GM15510 (cell line): Measurements from ENCODE around the gene HES4.

ENCODE experiments used
- POLR2A ChIP-seq: IDR thresholded peaks from 3 replicates; pipeline ENCODE4 v1.6.1; 2011; ENCODE audit warnings: borderline replicate concordance; ENCODE audit not compliant: insufficient read length; ENCODE audit errors: extremely low read depth

HES4 gene, protein sequence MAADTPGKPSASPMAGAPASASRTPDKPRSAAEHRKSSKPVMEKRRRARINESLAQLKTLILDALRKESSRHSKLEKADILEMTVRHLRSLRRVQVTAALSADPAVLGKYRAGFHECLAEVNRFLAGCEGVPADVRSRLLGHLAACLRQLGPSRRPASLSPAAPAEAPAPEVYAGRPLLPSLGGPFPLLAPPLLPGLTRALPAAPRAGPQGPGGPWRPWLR

DNA sequence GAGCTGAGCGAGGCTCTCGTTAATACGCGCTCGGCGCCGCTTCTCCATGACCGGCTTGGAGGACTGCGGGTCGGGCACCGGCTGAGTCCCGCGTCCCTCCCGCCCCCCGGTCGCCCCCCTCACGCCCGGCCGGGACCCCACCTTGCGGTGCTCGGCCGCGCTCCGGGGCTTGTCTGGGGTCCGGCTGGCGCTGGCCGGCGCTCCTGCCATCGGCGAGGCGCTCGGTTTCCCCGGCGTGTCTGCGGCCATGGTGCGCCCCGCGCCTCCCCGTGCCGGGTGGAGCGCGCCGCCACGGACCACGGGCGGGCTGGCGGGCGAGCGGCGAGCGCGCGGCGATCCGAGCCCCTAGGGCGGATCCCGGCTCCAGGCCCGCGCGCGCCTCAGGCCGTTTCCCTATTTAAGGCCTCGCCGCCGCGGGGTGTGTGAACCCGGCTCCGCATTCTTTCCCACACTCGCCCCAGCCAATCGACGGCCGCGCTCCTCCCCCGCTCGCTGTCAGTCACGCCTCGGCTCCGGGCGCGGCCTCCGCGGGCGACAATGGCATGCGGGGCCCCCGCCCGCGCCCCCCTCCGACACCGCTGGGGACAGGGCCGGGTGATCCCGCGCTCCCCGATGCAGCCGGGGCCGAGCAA, at the start of gene HES4:
Gene HES4 (minus strand): TSS at position 373 of the 632 bp plus-strand sequence. CDS start 124 bp downstream, at position 249.
- peak; percentile 30 for TF ChIP-seq POLR2A

DNA sequence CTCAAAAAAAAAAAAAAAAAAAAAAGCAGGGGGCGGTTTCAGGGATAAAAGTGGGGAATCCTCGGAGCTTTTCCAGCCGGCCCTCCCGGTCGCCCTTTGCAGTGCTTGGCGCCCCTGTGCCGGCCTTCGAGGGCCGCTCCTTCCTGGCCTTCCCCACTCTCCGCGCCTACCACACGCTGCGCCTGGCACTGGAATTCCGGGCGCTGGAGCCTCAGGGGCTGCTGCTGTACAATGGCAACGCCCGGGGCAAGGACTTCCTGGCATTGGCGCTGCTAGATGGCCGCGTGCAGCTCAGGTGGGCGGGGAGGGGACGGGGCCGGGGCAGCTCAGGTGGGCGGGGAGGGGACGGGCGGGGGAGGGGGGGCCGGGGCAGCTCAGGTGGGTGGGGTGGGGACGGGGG, 48.9 kb upstream of the HES4 start:
- TF ChIP-seq POLR2A, result no peak

DNA sequence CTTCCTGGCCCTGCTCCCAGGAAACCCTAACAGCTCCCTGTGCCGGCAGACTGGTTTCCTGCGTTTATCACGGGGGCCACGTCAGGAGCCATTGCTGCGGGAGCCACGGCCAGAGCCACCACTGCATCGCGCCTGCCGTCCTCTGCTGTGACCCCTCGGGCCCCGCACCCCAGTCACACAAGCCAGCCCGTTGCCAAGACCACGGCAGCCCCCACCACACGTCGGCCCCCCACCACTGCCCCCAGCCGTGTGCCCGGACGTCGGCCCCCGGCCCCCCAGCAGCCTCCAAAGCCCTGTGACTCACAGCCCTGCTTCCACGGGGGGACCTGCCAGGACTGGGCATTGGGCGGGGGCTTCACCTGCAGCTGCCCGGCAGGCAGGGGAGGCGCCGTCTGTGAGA, 48.1 kb upstream of the HES4 start:
- no peak for TF ChIP-seq POLR2A

DNA sequence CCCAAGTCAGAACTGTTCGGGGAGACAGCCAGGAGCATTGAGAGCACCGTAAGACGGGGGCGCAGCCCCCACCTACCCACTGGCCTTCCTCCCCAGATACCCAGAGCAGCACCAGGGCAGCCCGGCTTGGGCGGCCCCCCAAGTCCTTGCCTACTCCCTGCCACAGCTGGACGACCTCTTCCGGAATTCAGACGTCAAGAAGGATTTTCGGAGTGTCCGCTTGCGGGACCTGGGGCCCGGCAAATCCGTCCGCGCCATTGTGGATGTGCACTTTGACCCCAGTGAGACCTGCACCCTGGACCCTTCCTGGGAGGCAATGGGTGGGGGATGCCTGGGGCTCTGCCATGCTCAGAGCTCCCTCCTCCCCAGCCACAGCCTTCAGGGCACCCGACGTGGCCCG, 47.5 kb upstream of the HES4 start:
- TF ChIP-seq POLR2A, result no peak

DNA sequence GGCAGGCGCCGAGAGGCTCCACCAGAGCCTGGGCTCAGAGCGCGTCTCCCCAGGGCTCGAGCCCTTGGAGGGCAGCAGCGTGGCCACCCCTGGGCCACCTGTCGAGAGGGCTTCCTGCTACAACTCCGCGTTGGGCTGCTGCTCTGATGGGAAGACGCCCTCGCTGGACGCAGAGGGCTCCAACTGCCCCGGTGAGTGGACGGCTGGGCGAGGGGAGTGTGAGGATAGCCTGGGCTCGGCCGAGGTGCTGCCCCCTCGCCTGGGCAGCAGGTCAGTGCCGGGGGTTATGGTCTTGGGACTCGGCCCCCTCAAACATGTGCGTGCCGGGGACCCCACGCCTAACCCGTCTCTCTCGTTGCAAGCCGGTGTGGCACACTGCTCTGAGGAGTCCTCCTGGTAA, 46.9 kb upstream of the HES4 start:
- TF ChIP-seq POLR2A, result no peak

DNA sequence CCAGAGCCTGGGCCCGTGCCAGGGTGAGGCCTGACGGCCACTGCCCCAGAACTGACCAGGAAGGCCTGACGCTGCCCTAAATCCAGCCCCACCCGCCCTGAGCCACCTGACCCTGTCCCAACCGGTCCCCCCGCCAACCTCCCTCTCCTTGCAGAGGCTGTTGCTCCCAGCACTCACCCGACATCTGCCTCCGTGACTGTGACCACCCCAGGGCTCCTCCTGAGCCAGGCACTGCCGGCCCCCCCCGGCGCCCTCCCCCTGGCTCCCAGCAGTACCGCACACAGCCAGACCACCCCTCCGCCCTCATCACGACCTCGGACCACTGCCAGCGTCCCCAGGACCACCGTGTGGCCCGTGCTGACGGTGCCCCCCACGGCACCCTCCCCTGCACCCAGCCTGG, 46.3 kb upstream of the HES4 start:
- TF ChIP-seq POLR2A, result no peak

DNA sequence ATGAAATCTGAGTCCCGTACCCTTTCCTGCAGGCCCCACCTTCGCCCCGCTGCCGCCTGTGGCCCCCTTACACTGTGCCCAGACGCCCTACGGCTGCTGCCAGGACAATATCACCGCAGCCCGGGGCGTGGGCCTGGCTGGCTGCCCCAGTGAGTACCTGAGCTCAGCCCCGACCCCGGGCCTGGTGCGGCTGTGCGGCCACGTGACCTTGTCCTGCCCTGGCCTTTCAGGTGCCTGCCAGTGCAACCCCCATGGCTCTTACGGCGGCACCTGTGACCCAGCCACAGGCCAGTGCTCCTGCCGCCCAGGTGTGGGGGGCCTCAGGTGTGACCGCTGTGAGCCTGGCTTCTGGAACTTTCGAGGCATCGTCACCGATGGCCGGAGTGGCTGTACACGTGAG, 45.2 kb upstream of the HES4 start:
- no peak for TF ChIP-seq POLR2A

DNA sequence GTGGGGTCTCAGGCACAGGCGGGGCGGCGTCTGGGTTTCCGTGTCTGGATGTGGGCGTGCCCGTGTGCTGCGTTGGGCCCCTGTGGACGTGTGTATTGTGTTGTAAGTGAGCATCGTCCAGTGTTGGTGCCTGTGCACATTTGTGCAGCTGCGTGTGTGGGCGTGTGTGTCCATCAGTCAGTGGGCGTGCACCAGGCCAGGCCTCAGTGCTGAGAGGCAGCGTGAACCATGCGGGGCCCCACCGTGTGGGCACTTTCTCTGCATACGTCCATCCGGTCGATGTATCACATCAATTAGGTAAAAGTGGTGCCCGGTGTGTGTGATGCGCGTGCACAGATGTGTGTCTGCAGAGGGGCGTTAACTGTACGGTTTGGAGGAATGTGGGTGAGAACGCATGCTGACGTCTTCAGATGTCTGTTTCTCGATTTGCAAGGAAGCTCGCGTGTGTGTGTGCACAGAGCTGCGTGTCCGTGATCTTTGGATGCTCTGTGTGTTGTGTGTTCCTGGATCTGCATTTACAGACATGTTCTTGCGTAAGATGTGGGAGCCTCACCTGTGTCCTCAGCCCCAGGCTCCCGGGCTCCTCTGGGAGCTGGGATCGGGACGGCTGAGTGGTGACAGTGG, 44.7 kb upstream of the HES4 start:
- TF ChIP-seq POLR2A, result no peak

DNA sequence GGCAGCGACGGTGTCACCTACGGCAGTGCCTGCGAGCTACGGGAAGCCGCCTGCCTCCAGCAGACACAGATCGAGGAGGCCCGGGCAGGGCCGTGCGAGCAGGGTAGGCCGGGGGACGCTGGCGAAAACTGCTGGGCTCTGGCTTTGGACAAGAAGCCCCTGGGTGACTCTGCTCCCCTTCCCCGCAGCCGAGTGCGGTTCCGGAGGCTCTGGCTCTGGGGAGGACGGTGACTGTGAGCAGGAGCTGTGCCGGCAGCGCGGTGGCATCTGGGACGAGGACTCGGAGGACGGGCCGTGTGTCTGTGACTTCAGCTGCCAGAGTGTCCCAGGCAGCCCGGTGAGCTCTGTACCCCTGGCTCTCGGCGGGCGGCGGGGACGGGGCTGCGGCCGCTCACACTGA, 44.0 kb upstream of the HES4 start:
- TF ChIP-seq POLR2A, result no peak

DNA sequence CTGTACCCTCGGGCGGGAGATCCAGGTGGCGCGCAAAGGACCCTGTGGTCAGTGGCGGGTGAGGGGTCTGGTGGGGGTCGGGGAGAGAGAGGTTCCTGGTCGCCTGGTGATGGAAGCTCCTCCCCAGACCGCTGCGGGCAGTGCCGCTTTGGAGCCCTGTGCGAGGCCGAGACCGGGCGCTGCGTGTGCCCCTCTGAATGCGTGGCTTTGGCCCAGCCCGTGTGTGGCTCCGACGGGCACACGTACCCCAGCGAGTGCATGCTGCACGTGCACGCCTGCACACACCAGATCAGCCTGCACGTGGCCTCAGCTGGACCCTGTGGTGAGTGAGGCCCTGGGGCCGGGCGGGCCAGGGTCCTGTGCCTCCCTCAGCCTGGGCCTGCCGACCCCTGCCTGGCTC, 43.5 kb upstream of the HES4 start:
- TF ChIP-seq POLR2A, result no peak

DNA sequence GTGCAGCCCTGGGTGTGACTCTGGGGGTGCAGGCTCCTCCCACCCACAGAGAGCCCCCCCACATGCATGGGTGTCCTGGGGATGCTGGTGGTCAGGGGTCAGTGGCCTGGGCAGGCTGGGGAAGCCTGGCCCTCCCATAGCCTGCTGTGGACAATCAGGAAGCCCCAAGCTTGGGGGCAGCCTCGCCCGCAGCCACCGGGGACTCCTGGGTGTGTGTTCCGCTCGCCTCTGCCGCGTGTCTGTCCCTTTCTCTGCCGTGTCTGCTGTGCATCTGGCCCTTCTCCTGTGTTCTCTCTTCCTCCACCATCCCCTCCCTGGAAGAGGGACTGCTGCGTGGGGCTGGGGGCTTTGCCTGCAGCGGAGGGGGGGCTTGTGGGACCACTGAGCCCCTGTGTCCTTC, 42.9 kb upstream of the HES4 start:
- no peak for TF ChIP-seq POLR2A

DNA sequence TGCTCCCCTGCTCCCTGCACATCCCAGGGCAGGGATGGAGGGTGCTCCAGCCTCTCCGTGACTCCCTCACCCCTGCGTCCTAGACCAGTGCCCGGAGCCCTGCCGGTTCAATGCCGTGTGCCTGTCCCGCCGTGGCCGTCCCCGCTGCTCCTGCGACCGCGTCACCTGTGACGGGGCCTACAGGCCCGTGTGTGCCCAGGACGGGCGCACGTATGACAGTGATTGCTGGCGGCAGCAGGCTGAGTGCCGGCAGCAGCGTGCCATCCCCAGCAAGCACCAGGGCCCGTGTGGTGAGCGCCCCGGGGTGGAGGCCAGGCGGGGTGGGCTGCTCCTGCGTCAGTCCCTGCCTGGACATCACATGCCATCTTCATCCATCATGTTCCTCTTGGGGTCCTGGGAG, 42.0 kb upstream of the HES4 start:
- TF ChIP-seq POLR2A, result no peak

DNA sequence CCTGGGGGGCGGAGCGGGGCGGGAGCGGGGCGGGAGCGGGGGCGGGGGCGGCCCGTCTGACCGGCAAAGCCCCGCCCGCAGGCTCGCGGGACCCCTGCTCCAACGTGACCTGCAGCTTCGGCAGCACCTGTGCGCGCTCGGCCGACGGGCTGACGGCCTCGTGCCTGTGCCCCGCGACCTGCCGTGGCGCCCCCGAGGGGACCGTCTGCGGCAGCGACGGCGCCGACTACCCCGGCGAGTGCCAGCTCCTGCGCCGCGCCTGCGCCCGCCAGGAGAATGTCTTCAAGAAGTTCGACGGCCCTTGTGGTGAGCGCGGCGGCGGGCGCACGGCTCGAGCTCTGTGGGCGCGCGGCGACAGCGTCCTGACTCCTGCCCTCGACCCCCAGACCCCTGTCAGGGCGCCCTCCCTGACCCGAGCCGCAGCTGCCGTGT, 41.2 kb upstream of the HES4 start:
- TF ChIP-seq POLR2A, result no peak

DNA sequence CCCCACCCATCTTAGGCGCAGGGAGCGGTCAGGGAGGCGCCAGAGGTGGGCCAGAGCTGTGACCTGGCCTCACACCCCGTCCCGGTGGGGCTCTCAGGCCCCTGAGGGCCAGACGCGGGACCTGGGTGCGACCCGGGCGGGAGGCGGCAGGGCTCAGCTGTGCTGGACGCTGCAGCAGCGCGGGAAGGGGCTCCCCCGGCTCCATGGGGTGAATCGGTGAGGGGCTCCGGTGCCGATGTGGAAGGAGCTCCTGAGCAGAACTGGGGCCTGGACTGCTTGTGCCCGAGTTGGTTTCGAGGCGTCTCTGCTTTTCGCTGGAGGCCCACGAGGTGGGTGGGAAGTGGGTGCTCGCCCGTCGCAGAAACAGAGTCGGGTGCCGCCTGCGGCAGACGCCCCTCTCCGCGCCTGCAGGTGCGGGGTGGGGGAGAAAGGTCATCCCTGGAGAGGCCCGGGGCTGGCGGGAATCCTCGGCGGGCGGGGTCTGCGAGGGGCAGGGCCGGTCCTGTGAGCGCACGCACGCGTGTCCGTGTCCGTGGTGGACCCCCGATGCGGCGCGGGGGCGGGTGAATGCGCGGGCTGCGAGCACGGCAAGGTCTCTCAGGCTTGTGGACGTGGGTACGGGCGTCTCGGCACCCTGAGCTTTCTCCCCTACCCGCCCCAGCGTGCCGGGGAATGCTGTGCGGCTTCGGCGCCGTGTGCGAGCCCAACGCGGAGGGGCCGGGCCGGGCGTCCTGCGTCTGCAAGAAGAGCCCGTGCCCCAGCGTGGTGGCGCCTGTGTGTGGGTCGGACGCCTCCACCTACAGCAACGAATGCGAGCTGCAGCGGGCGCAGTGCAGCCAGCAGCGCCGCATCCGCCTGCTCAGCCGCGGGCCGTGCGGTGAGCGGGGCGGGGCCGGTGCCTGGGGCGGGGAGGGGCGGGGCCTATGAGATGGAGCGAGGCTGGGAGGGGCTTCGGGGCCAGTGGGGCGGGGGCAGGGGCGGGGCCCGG, 40.4 kb upstream of the HES4 start:
- peak; percentile 41 for TF ChIP-seq POLR2A
